ENCODE measurements around the gene MEDAG.

Gene MEDAG

GRCh38 chr13:30868799-30869470, 37.1 kb upstream of the MEDAG start:
- H3K4me1 ChIP-seq (ENCODE audit: control insufficient read depth, insufficient read depth, low read length) = no peaks in the 10 kb centered on the region; the same call in 1 of the 2 replicates
- no peaks in the 10 kb centered on the region for H3K36me3 ChIP-seq (ENCODE audit: control insufficient read depth in 2 of 2, insufficient read depth in 1 of 2, low read length in 2 of 2)
- H3K9me3 ChIP-seq (ENCODE audit: control insufficient read depth, insufficient read depth, low read depth, low read length) = no peaks in the 10 kb centered on the region
- H3K27ac ChIP-seq (ENCODE audit: extremely low read depth, low read depth, low read length) = no peak overlapping the region
- ChIA-PET POLR2A (no interaction called here), CTCF (interaction anchor here (1.8 kb wide), 1 partner anchor 176 kb away, joined by 8 read pairs; no protein-coding TSS in a partner anchor)
- TF ChIP-seq, protein P1, sequence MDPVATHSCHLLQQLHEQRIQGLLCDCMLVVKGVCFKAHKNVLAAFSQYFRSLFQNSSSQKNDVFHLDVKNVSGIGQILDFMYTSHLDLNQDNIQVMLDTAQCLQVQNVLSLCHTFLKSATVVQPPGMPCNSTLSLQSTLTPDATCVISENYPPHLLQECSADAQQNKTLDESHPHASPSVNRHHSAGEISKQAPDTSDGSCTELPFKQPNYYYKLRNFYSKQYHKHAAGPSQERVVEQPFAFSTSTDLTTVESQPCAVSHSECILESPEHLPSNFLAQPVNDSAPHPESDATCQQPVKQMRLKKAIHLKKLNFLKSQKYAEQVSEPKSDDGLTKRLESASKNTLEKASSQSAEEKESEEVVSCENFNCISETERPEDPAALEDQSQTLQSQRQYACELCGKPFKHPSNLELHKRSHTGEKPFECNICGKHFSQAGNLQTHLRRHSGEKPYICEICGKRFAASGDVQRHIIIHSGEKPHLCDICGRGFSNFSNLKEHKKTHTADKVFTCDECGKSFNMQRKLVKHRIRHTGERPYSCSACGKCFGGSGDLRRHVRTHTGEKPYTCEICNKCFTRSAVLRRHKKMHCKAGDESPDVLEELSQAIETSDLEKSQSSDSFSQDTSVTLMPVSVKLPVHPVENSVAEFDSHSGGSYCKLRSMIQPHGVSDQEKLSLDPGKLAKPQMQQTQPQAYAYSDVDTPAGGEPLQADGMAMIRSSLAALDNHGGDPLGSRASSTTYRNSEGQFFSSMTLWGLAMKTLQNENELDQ (tag by site-specific recombination; IDR thresholded peaks at IDR 0.05; ENCODE audit: low read depth) = no peak
- TF ChIP-seq ZNF341 (tag by site-specific recombination; IDR thresholded peaks at IDR 0.05; ENCODE audit: low read depth) = no peak
- no peak for TF ChIP-seq ZNF292 (tag by site-specific recombination; IDR thresholded peaks at IDR 0.05; ENCODE audit: borderline replicate concordance, low read depth)
- TF ChIP-seq TSHZ1 (tag by site-specific recombination; IDR thresholded peaks at IDR 0.05; ENCODE audit: borderline replicate concordance) = no peak
- no peak for TF ChIP-seq ZNF626 (tag by site-specific recombination; IDR thresholded peaks at IDR 0.05)
- TF ChIP-seq ZNF488 (tag by site-specific recombination; IDR thresholded peaks at IDR 0.05) = no peak
- TF ChIP-seq ZNF350 (tag by site-specific recombination; IDR thresholded peaks at IDR 0.05) = no peak
- TF ChIP-seq ZNF10 (tag by site-specific recombination; IDR thresholded peaks at IDR 0.05) = no peak
- no peak for TF ChIP-seq SALL2 (tag by site-specific recombination; IDR thresholded peaks at IDR 0.05; ENCODE audit: borderline replicate concordance)
- H3K4me3 ChIP-seq (ENCODE audit: low read depth, low read length) = no peak overlapping the region

GRCh38 chr13:30869491-30869890, 36.6 kb upstream of the MEDAG start:
- CTCF ChIA-PET = interaction anchor here (0.7 to 1.8 kb wide), 4 partner anchors 38 to 1666 kb away, joined by 3 to 8 read pairs (median 3); no protein-coding TSS in a partner anchor
- POLR2A ChIA-PET = no interaction called here

More at GRCh38 chr13:30869491-30869890, 36.6 kb upstream of the MEDAG start:
- Histone ChIP-seq H3K9me3 (ENCODE audit: control insufficient read depth, insufficient read depth, low read depth, low read length) (no peaks in the 10 kb centered on the region), H3K27ac (ENCODE audit: extremely low read depth, low read depth, low read length) (no peak overlapping the region), H3K4me3 (ENCODE audit: low read depth, low read length) (no peak overlapping the region), H3K4me1 (ENCODE audit: control insufficient read depth, insufficient read depth, low read length) (no peaks in the 10 kb centered on the region; the same call in 1 of the 2 replicates), H3K36me3 (ENCODE audit: control insufficient read depth in 2 of 2, insufficient read depth in 1 of 2, low read length in 2 of 2) (no peaks in the 10 kb centered on the region)
- TF ChIP-seq GLI4 (tag by site-specific recombination; IDR thresholded peaks at IDR 0.05) = no peak
- TF ChIP-seq, protein P2, sequence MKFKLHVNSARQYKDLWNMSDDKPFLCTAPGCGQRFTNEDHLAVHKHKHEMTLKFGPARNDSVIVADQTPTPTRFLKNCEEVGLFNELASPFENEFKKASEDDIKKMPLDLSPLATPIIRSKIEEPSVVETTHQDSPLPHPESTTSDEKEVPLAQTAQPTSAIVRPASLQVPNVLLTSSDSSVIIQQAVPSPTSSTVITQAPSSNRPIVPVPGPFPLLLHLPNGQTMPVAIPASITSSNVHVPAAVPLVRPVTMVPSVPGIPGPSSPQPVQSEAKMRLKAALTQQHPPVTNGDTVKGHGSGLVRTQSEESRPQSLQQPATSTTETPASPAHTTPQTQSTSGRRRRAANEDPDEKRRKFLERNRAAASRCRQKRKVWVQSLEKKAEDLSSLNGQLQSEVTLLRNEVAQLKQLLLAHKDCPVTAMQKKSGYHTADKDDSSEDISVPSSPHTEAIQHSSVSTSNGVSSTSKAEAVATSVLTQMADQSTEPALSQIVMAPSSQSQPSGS (tag by site-specific recombination; IDR thresholded peaks at IDR 0.05; ENCODE audit: low read depth) = no peak
- TF ChIP-seq ZNF292 (tag by site-specific recombination; IDR thresholded peaks at IDR 0.05; ENCODE audit: borderline replicate concordance, low read depth) = no peak
- TF ChIP-seq ZNF658 (tag by site-specific recombination; IDR thresholded peaks at IDR 0.05) = no peak
- no peak for TF ChIP-seq ZNF23 (tag by site-specific recombination; IDR thresholded peaks at IDR 0.05; ENCODE audit: borderline replicate concordance)
- no peak for TF ChIP-seq ZSCAN30 (tag by site-specific recombination; IDR thresholded peaks at IDR 0.05)
- TF ChIP-seq ZNF19 (tag by site-specific recombination; IDR thresholded peaks at IDR 0.05; ENCODE audit: low read depth) = no peak
- TF ChIP-seq HOXA7 (CRISPR knock-in tag; IDR thresholded peaks at IDR 0.05; ENCODE audit: borderline replicate concordance) = no peak
